Measurements from ENCODE around the gene USP3. TPM values are rescaled to one million over a fixed set of nuclear protein-coding genes. Genes with fewer than 3 reads are reported as not detected.

USP3 gene
- total and polyA plus RNA-seq, 9 of the 15 experiments (the other 6 are each of a cell fraction or from before 2014, with no cell fraction given) = 17.3 to 54.3 (median 34.8) TPM

DNA sequence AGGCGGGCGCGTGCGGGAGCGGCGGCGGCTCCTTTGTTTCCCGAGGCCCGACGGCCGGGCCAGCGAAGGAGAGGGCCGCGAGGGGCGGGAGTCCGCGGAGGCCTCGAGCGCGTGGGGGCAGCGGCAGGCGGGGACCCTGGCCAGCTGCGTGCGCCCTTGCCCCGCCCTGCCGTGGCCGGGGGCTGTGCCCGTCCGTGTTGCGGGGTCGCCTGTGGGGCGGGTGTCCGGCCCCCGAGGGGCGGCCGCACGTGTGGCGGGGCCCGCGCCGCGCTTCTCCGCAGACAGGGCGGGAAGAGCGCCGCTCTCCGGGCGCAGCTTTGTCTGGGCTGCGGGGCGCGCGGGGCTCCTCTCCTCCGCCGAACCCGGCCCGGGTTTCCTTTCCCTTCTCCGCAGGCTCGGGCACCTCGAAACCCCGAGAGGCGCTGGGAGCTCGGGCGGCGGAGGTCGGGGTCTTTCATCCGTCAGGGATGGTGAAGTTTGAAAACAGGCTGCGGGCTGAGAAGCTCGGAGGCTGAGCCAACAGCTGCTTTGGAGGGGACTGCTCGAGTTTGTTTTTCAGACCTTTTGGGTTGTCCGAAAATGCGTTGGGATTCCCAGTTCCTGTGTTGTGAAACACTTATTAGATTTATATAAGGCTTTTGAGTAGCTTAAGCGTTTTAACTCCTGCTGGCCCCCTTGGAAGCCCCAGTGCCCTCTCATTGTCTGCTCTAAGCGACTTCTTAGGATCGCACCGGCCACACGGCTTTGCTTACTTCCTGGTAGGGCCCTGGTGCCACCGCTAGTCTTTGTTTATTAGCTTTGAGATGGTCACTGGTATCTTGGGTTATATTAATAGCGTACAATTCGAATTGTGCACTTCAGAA, 817 bp downstream of the USP3 start (continued):
- TF ChIP-seq, protein P1, sequence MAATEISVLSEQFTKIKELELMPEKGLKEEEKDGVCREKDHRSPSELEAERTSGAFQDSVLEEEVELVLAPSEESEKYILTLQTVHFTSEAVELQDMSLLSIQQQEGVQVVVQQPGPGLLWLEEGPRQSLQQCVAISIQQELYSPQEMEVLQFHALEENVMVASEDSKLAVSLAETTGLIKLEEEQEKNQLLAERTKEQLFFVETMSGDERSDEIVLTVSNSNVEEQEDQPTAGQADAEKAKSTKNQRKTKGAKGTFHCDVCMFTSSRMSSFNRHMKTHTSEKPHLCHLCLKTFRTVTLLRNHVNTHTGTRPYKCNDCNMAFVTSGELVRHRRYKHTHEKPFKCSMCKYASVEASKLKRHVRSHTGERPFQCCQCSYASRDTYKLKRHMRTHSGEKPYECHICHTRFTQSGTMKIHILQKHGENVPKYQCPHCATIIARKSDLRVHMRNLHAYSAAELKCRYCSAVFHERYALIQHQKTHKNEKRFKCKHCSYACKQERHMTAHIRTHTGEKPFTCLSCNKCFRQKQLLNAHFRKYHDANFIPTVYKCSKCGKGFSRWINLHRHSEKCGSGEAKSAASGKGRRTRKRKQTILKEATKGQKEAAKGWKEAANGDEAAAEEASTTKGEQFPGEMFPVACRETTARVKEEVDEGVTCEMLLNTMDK (IDR thresholded peaks at IDR 0.05; ENCODE audit: borderline replicate concordance, insufficient read depth, low read depth, low read length, poor library complexity, severe bottlenecking) = peak; percentile 54
- TF ChIP-seq ZNF507 (tag; conservative IDR thresholded peaks at IDR 0.05) (no peak), SRF (CRISPR knock-in tag; IDR thresholded peaks at IDR 0.05) (peak in 1 of 2 experiments; percentile 35; a peak in 1 of 4 replicates), CHD1 (IDR thresholded peaks at IDR 0.05; ENCODE audit: low read length) (peak; percentile 19), POLR2A (conservative IDR thresholded peaks at IDR 0.05) (0 out of 2 replicates have a peak, but pooled peaks have one; percentile 53), SIN3A (IDR thresholded peaks at IDR 0.05; ENCODE audit: borderline replicate concordance in 2 of 2, control insufficient read depth in 1 of 2, low read depth in 2 of 2, low read length in 2 of 2) (peak in 1 of 2 experiments; percentile 64; a peak in 1 of 4 replicates), TEAD1 (CRISPR knock-in tag; IDR thresholded peaks at IDR 0.05) (0 out of 4 replicates have a peak, but pooled peaks of 1 of the 2 experiments have one; percentile 36), MYC (IDR thresholded peaks at IDR 0.05; ENCODE audit: low read depth, low read length) (peak; percentile 21; the same call in 1 of the 2 replicates), MYC (CRISPR knock-in tag; IDR thresholded peaks at IDR 0.05; ENCODE audit: borderline replicate concordance, low read depth) (no peak), POLR2H (tag; IDR thresholded peaks at IDR 0.05; ENCODE audit: low read depth) (0 out of 2 replicates have a peak, but pooled peaks have one; percentile 39), EP400 (IDR thresholded peaks at IDR 0.05) (peak; percentile 29), FIP1L1 (IDR thresholded peaks at IDR 0.05; ENCODE audit: low read depth, low read length, poor library complexity, severe bottlenecking) (peak; percentile 65), SAFB (IDR thresholded peaks at IDR 0.05; ENCODE audit: borderline replicate concordance, low read depth, low read length) (0 out of 2 replicates have a peak, but pooled peaks have one; percentile 27)
- TF ChIP-seq, protein P2, sequence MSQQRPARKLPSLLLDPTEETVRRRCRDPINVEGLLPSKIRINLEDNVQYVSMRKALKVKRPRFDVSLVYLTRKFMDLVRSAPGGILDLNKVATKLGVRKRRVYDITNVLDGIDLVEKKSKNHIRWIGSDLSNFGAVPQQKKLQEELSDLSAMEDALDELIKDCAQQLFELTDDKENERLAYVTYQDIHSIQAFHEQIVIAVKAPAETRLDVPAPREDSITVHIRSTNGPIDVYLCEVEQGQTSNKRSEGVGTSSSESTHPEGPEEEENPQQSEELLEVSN (IDR thresholded peaks at IDR 0.05; ENCODE audit: borderline replicate concordance in 1 of 2, extremely low read depth in 1 of 2, insufficient read depth in 1 of 2, insufficient read length in 1 of 2, low read depth in 1 of 2, low read length in 1 of 2, poor library complexity in 1 of 2, severe bottlenecking in 1 of 2) = peak; percentile 76 to 94
- TF ChIP-seq, protein P3, sequence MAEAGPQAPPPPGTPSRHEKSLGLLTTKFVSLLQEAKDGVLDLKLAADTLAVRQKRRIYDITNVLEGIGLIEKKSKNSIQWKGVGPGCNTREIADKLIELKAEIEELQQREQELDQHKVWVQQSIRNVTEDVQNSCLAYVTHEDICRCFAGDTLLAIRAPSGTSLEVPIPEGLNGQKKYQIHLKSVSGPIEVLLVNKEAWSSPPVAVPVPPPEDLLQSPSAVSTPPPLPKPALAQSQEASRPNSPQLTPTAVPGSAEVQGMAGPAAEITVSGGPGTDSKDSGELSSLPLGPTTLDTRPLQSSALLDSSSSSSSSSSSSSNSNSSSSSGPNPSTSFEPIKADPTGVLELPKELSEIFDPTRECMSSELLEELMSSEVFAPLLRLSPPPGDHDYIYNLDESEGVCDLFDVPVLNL (CRISPR knock-in tag; IDR thresholded peaks at IDR 0.05; ENCODE audit: low read depth) = 0 out of 2 replicates have a peak, but pooled peaks have one; percentile 10
- TF ChIP-seq, protein P4, sequence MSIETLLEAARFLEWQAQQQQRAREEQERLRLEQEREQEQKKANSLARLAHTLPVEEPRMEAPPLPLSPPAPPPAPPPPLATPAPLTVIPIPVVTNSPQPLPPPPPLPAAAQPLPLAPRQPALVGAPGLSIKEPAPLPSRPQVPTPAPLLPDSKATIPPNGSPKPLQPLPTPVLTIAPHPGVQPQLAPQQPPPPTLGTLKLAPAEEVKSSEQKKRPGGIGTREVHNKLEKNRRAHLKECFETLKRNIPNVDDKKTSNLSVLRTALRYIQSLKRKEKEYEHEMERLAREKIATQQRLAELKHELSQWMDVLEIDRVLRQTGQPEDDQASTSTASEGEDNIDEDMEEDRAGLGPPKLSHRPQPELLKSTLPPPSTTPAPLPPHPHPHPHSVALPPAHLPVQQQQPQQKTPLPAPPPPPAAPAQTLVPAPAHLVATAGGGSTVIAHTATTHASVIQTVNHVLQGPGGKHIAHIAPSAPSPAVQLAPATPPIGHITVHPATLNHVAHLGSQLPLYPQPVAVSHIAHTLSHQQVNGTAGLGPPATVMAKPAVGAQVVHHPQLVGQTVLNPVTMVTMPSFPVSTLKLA (conservative IDR thresholded peaks at IDR 0.05) = peak in 1 of 2 experiments; percentile 45
- TF ChIP-seq, protein P5, sequence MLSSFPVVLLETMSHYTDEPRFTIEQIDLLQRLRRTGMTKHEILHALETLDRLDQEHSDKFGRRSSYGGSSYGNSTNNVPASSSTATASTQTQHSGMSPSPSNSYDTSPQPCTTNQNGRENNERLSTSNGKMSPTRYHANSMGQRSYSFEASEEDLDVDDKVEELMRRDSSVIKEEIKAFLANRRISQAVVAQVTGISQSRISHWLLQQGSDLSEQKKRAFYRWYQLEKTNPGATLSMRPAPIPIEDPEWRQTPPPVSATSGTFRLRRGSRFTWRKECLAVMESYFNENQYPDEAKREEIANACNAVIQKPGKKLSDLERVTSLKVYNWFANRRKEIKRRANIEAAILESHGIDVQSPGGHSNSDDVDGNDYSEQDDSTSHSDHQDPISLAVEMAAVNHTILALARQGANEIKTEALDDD (IDR thresholded peaks at IDR 0.05) = peak; percentile 47; the same call in 1 of the 2 replicates

Data from K562 (cell line).